Activated CD4-positive, alpha-beta memory T cell treated with anti-CD3 and anti-CD28 coated beads, Interleukin-2, amount 10 ng/mL, durations not matched to agents 7 days and 5 days (primary cell): ENCODE results near the gene CREB1. TPM values are rescaled to one million over a fixed set of nuclear protein-coding genes. Genes with fewer than 3 reads are reported as not detected.

Source experiments
- CTCF ChIA-PET: fragments of 350-600 bp; sonication (Branson Sonifier 250); formaldehyde crosslinking; loops from one replicate; lab custom pipeline; 2021; ENCODE audit warnings: antibody characterized with exemption, inconsistent platforms; lab: Charles Lee
- POLR2A ChIA-PET: fragments of 350-600 bp; sonication (Branson Sonifier 250); formaldehyde crosslinking; loops from one replicate; lab custom pipeline; 2021; ENCODE audit warnings: antibody characterized with exemption; lab: Charles Lee
- DNase-seq: peaks from one replicate; pipeline ENCODE4 v3.0.0-alpha.2; 2020
- H3K27ac Mint-ChIP-seq: one replicate; pipeline ENCODE4 v1.8.0; 2021; ENCODE audit warnings: mild to moderate bottlenecking, mixed read lengths
- H3K27me3 Mint-ChIP-seq: one replicate; pipeline ENCODE4 v1.8.0; 2021; ENCODE audit warnings: mixed read lengths
- H3K36me3 Mint-ChIP-seq: one replicate; pipeline ENCODE4 v1.8.0; 2021; ENCODE audit warnings: low read depth, mixed read lengths
- H3K4me1 Mint-ChIP-seq: one replicate; pipeline ENCODE4 v1.8.0; 2021; ENCODE audit warnings: mixed read lengths
- H3K4me3 Mint-ChIP-seq: one replicate; pipeline ENCODE4 v1.8.0; 2021; ENCODE audit warnings: mild to moderate bottlenecking, mixed read lengths
- H3K9me3 Mint-ChIP-seq: one replicate; pipeline ENCODE4 v1.8.0; 2021; ENCODE audit warnings: mixed read lengths
- total RNA-seq, 2 experiments: library from RNA; stranded (reverse); gene quantifications; one replicate each; pipeline ENCODE4 v1.2.3, GENCODE V29; 2021

CREB1 gene
- total RNA-seq, 2 experiments from 2014 or later: 91.3 to 99.1 TPM

- Mint-ChIP-seq H3K27me3 (no peaks in the 10 kb centered on the region), H3K36me3 (no peaks in the 10 kb centered on the region), H3K4me3 (no peak overlapping the region), H3K4me1 (peaks cover 50% of the 10 kb centered on the region), H3K27ac (peak overlapping the region; percentile 16), H3K9me3 (no peaks in the 10 kb centered on the region)
- CTCF ChIA-PET: interaction anchor here (1.0 kb wide), 1 partner anchor 23 kb away, joined by 3 read pairs; the partner anchor contains the start of gene CREB1
- DNase-seq: no peak
- POLR2A ChIA-PET: interaction anchor here (1.6 to 6.4 kb wide), 2 partner anchors 20 to 25 kb away, joined by 6 to 49 read pairs; partner anchors contain the start of gene CREB1
Observed at GRCh38 chr2:207506426-207506825, 23.3 kb upstream of the CREB1 start.

DNA sequence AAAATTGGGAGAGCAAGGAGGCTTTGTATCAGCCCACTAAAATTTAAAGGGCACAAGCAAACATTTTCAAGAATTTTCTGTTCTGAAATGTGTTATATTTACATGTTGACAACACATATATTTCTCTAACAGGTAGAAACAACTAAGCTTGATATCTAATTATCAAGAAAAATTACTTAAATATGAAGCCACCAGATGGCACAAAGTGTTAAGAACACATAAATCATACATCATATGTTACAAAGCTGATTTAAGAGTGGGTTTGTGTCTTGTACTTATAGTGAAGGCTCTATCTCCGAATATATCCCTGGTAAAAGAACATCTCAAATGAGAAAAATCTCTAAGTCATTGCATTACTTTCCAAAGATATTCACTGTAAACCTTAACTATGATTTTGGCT, 19.6 kb upstream of the CREB1 start:
- Mint-ChIP-seq H3K9me3 (no peaks in the 10 kb centered on the region), H3K27ac (no peak overlapping the region), H3K27me3 (no peaks in the 10 kb centered on the region), H3K4me1 (peaks cover 34% of the 10 kb centered on the region), H3K36me3 (no peaks in the 10 kb centered on the region), H3K4me3 (no peak overlapping the region)
- ChIA-PET POLR2A (no interaction called here), CTCF (interaction anchor here (1.1 kb wide), 1 partner anchor 15 kb away, joined by 3 read pairs; no protein-coding TSS in a partner anchor)
- DNase-seq: no peak

DNA sequence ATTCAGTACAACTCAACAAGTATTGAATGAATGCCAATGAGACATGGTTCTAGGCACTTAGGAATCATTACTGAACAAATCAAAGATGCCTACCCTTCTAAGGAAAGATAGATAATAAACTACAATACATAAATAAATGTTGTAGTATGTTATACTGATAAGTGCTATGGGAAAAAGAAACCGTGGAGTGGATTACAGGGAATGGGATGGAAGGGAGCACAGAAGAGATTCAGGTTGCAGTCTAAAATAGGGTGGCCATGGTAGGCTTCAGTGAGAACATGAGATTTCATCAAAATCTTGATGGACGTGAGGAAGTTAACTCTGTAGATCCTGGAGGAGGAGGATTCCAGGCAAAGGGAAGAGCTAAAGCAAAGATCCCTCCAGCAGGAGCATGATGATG, 17.9 kb upstream of the CREB1 start:
- ChIA-PET POLR2A (no interaction called here), CTCF (no interaction called here)
- H3K27me3 Mint-ChIP-seq: no peaks in the 10 kb centered on the region
- H3K27ac Mint-ChIP-seq: no peak overlapping the region
- no peaks in the 10 kb centered on the region for H3K36me3 Mint-ChIP-seq
- H3K9me3 Mint-ChIP-seq: no peaks in the 10 kb centered on the region
- no peak for DNase-seq
- H3K4me1 Mint-ChIP-seq: peaks cover 20% of the 10 kb centered on the region
- H3K4me3 Mint-ChIP-seq: no peak overlapping the region

- peaks cover 4% of the 10 kb centered on the region for H3K27me3 Mint-ChIP-seq
- H3K9me3 Mint-ChIP-seq: no peaks in the 10 kb centered on the region
- no peak for DNase-seq
- H3K4me1 Mint-ChIP-seq: peaks cover 17% of the 10 kb centered on the region
- no peaks in the 10 kb centered on the region for H3K36me3 Mint-ChIP-seq
- ChIA-PET POLR2A (no interaction called here), CTCF (no interaction called here)
- no peak overlapping the region for H3K4me3 Mint-ChIP-seq
- no peak overlapping the region for H3K27ac Mint-ChIP-seq
Observed at GRCh38 chr2:207512356-207512755, 17.4 kb upstream of the CREB1 start.

GRCh38 chr2:207513551-207514257, 16.1 kb upstream of the CREB1 start:
- Mint-ChIP-seq H3K27ac (no peak overlapping the region), H3K4me3 (no peak overlapping the region), H3K4me1 (peaks cover 17% of the 10 kb centered on the region), H3K9me3 (no peaks in the 10 kb centered on the region), H3K27me3 (peaks cover 7% of the 10 kb centered on the region), H3K36me3 (no peaks in the 10 kb centered on the region)
- DNase-seq: no peak
- POLR2A ChIA-PET: no interaction called here
- CTCF ChIA-PET: interaction anchor here (0.6 to 1.3 kb wide), 2 partner anchors 274 to 536 kb away, joined by 3 read pairs; no protein-coding TSS in a partner anchor

DNA sequence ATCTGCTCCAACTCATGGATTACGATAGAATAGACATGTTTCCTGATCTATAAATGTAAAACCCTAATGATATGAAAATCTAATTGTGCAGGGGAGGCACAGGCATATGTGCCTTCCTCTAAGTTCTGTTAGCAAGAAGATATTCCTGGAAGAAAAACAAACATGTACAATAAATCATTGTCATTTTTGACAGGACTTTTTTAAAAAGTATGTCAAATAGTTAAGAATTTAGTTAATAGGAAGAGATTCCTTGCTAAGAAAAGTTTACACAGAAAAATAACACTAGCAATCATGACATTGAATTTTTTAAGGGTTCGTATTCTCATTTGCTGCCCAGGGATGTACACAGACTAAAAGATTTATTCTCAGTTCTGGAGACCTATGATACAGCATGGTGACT, 15.3 kb upstream of the CREB1 start:
- H3K27ac Mint-ChIP-seq: no peak overlapping the region
- H3K9me3 Mint-ChIP-seq: no peaks in the 10 kb centered on the region
- peaks cover 10% of the 10 kb centered on the region for H3K27me3 Mint-ChIP-seq
- H3K4me1 Mint-ChIP-seq: peaks cover 17% of the 10 kb centered on the region
- DNase-seq: no peak
- ChIA-PET POLR2A (no interaction called here), CTCF (interaction anchor here (0.6 to 1.3 kb wide), 3 partner anchors 10 to 536 kb away, joined by 3 read pairs; no protein-coding TSS in a partner anchor)
- no peak overlapping the region for H3K4me3 Mint-ChIP-seq
- no peaks in the 10 kb centered on the region for H3K36me3 Mint-ChIP-seq

DNA sequence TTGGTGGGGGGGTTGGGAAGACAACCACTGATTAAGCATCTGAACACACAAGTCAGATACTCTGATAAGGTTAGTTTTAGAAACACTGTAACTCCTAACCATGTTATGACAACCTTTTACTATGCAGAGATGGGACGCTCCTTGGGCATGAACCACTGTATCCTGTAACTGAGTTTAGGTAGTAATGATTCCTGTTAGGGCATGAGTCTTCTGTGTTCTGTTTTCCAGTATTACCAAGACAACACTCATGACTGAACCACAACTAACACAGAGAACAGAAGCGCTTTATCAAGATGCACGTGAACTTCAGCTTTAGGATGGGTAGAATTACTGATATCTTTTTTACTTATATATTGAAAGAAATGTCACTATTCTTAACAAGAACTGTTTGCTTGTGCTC, 14.1 kb upstream of the CREB1 start:
- Mint-ChIP-seq H3K27me3 (peaks cover 10% of the 10 kb centered on the region), H3K4me3 (no peak overlapping the region), H3K4me1 (peaks cover 19% of the 10 kb centered on the region), H3K27ac (no peak overlapping the region), H3K9me3 (no peaks in the 10 kb centered on the region), H3K36me3 (no peaks in the 10 kb centered on the region)
- DNase-seq: no peak
- CTCF ChIA-PET: interaction anchor here (1.2 kb wide), 1 partner anchor 11 kb away, joined by 3 read pairs; no protein-coding TSS in a partner anchor
- POLR2A ChIA-PET: interaction anchor here (0.7 kb wide), 1 partner anchor 109 kb away, joined by 3 read pairs; the partner anchor contains the start of gene METTL21A

- ChIA-PET CTCF (no interaction called here), POLR2A (no interaction called here)
- no peak overlapping the region for H3K4me3 Mint-ChIP-seq
- DNase-seq: no peak
- H3K4me1 Mint-ChIP-seq: peaks cover 24% of the 10 kb centered on the region
- no peaks in the 10 kb centered on the region for H3K36me3 Mint-ChIP-seq
- no peak overlapping the region for H3K27ac Mint-ChIP-seq
- no peaks in the 10 kb centered on the region for H3K9me3 Mint-ChIP-seq
- peaks cover 10% of the 10 kb centered on the region for H3K27me3 Mint-ChIP-seq
Observed at GRCh38 chr2:207516206-207516605, 13.6 kb upstream of the CREB1 start.

- no peaks in the 10 kb centered on the region for H3K36me3 Mint-ChIP-seq
- H3K4me1 Mint-ChIP-seq: peaks cover 47% of the 10 kb centered on the region
- H3K4me3 Mint-ChIP-seq: no peak overlapping the region
- H3K27me3 Mint-ChIP-seq: peaks cover 4% of the 10 kb centered on the region
- no peak overlapping the region for H3K27ac Mint-ChIP-seq
- H3K9me3 Mint-ChIP-seq: no peaks in the 10 kb centered on the region
- no peak for DNase-seq
- POLR2A ChIA-PET: interaction anchor here (1.4 kb wide), 1 partner anchor 13 kb away, joined by 3 read pairs; no protein-coding TSS in a partner anchor
- CTCF ChIA-PET: no interaction called here
Observed at GRCh38 chr2:207523005-207523404, 6.8 kb upstream of the CREB1 start.

DNA sequence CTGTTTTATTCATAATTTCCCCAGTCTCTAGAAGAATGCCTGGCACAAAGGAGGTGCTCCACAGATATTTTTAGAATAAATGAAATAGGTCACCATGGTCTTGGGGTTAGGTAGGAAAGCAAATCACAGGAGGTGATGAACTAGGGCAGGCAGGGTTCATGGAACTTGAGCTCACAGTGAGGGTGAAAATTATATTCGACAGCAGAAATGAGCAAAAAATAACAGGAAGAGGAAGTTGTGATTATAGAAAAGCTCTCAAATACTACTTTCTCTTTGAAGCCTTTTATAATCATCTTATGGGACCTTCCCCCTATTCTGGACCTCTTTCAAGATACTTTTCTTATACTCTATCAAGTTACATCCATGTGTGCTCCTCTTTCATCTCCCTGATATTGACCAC, 4.5 kb upstream of the CREB1 start:
- Mint-ChIP-seq H3K4me3 (peak overlapping the region; percentile 1), H3K36me3 (peaks cover 4% of the 10 kb centered on the region), H3K27me3 (no peaks in the 10 kb centered on the region), H3K4me1 (peaks cover 55% of the 10 kb centered on the region), H3K27ac (peak overlapping the region; percentile 71), H3K9me3 (no peaks in the 10 kb centered on the region)
- ChIA-PET POLR2A (interaction anchor here (0.9 to 2.4 kb wide), 4 partner anchors 8 to 381 kb away, joined by 3 to 6 read pairs (median 4); no protein-coding TSS in a partner anchor), CTCF (interaction anchor here (0.7 kb wide), 1 partner anchor 15 kb away, joined by 3 read pairs; no protein-coding TSS in a partner anchor)
- DNase-seq: no peak

GRCh38 chr2:207528980-207529329, 807 bp upstream of the CREB1 start:
- Mint-ChIP-seq H3K9me3 (no peaks in the 10 kb centered on the region), H3K36me3 (peaks cover 25% of the 10 kb centered on the region), H3K4me1 (peaks cover 56% of the 10 kb centered on the region), H3K27ac (peak overlapping the region; percentile 95), H3K4me3 (peak overlapping the region; percentile 91), H3K27me3 (no peaks in the 10 kb centered on the region)
- CTCF ChIA-PET: no interaction called here
- DNase-seq: peak; percentile 57
- POLR2A ChIA-PET: interaction anchor here (5.4 to 10.7 kb wide), 2 partner anchors 24 to 95 kb away, joined by 49 to 182 read pairs; partner anchors contain the start of gene METTL21A

- Mint-ChIP-seq H3K27me3 (no peaks in the 10 kb centered on the region), H3K4me3 (peak overlapping the region; percentile 92), H3K27ac (peak overlapping the region; percentile 99), H3K9me3 (no peaks in the 10 kb centered on the region), H3K36me3 (peaks cover 36% of the 10 kb centered on the region), H3K4me1 (peaks cover 62% of the 10 kb centered on the region)
- ChIA-PET POLR2A (interaction anchor here (0.6 to 10.7 kb wide), 44 partner anchors 8 to 1445 kb away, joined by 3 to 182 read pairs (median 4); partner anchors contain the start of genes CCNYL1, EEF1B2, FASTKD2 and INO80D), CTCF (interaction anchor here (0.7 to 2.4 kb wide), 11 partner anchors 9 to 510 kb away, joined by 3 to 37 read pairs (median 3); partner anchors contain the start of gene METTL21A)
- DNase-seq: peak; percentile 62
Observed at GRCh38 chr2:207530160-207531031, 634 bp downstream of the CREB1 start.
